HG02943 (cell line): ENCODE results near the gene MRPL23.

Experiments used
- ATAC-seq: cut with Tn5 transposase; IDR thresholded peaks from one replicate; pipeline ENCODE4 v1.9.1; 2021; ENCODE audit warnings: mild to moderate bottlenecking, low read depth, moderate library complexity; ENCODE audit not compliant: unreplicated experiment

The MRPL23 gene

GRCh38 chr11:1920909-1921573 lies 26.1 kb upstream of the MRPL23 start:
- ATAC-seq: no peak

GRCh38 chr11:1921574-1922141 lies 25.5 kb upstream of the MRPL23 start:
- ATAC-seq: no peak

GRCh38 chr11:1922481-1923081 lies 24.6 kb upstream of the MRPL23 start:
- ATAC-seq: no peak

- no peak for ATAC-seq
These were observed 23.8 kb upstream of the MRPL23 start for GRCh38 chr11:1923201-1923956.

DNA sequence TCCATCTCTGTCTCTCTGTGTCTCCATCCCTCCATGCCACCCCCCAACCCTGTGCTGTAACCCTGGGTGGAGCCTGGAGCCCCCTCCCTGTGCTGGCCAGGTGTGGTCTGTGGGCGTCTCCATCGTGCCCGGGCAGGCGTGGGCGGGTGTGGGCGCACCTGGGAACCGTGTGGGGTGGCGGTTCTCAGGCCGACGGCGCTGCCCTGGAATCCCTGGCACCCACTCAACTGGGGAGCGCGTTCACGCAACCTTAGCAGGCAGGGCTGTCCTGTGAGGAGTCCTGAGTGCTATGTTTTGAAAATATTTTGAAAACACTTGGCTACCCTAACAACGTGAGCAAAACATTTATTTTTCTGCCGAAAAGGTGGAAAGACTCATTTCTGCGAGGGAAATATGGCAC lies 23.0 kb upstream of the MRPL23 start:
- no peak for ATAC-seq

- no peak for ATAC-seq
These were observed 22.3 kb upstream of the MRPL23 start for GRCh38 chr11:1924646-1925372.

- ATAC-seq: no peak
These were observed 21.6 kb upstream of the MRPL23 start for GRCh38 chr11:1925373-1926155.

GRCh38 chr11:1926156-1927025 lies 20.7 kb upstream of the MRPL23 start:
- ATAC-seq: no peak

GRCh38 chr11:1927026-1927847 lies 19.9 kb upstream of the MRPL23 start:
- no peak for ATAC-seq

DNA sequence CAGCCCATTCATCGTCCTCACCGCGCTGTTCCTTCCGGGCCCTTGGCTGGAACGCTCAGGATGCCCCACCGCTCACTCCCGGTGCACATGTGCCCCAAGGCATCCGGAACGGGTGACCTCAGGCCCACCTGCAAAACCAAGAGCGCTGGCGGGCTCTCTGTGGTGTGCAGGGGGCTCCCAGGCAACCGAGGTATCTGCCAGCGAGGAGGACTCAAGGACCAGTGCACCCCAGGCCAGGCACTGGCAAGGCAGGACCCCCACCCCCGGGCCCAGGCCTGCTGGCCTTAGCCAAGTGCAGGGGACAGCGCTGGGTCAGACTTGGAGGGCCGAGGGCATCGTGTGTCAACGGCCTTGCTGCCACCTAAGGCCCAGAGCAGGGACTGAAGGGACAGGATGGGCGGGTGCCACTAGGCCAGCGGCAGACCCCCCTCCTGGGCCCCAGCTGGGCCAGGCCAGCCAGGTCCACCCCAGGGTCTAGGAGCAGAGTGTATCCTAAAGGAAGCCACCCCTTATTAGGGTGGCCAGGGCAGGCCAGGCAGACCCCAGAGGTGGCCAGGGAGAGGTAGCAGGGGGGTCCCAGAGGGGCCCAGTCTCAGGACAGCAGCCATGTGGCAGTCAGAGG lies 19.2 kb upstream of the MRPL23 start:
- no peak for ATAC-seq

- ATAC-seq: no peak
These were observed 18.7 kb upstream of the MRPL23 start for GRCh38 chr11:1928470-1928890.

GRCh38 chr11:1928891-1929541 lies 18.1 kb upstream of the MRPL23 start:
- ATAC-seq: no peak

DNA sequence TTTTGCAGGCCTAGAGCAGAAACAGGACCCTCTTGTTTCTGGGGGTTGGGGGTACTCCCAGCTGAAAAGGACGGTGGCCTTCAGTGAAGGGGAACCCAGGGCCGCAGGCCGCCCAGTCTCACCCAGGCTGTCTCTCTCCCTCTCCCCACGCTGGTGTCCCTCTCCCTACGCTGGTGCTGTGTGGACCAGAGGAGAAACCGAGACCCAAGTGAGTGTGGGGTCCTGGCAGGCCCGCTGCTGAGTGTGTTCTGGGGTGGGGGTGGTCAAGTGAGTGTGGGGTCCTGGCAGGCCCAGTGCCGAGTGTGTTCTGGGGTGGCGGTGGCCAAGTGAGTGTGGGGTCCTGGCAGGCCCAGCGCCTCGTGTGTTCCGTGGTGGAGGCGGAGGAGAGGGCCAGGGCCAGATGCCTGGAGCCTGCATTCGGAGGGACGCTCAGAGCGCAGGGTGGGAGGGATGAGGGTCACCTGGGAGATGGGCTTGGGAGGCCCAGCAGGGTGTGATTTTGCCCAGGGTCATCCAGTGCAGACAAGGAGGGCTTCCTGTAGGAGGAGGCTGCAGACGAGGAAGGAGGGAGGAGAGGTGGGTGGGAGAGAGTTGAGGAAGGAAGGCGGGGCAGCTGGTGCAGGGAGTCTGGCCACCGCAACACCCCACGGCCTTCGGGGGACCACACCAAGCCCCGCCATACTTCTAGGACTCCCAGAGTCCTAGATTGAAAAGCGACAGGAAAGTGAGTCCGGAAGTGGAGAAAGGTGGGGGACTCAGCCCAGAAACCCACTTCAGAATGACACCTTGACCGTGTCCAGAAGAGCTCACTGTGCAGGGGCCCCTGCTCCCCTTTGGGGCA lies 17.3 kb upstream of the MRPL23 start:
- ATAC-seq: no peak

DNA sequence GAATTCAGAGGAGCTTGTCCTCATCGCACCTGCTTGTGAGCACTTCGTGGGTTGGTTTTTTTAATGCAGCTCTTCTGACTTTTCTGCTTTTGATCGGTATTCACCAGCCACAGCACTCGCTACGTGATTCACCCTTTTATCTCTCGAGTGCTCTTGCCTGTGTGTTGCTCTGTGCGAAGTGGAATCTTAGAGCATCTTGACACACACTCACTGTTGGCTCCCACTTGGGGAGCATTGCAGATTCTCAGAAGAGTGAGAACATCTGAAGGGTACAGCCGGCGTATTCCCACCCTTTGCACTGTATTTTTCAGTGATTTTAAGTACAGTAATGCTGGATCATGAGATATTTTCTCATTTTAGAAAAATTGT lies 16.7 kb upstream of the MRPL23 start:
- no peak for ATAC-seq

- ATAC-seq: no peak
These were observed 15.6 kb upstream of the MRPL23 start for GRCh38 chr11:1931341-1932104.

DNA sequence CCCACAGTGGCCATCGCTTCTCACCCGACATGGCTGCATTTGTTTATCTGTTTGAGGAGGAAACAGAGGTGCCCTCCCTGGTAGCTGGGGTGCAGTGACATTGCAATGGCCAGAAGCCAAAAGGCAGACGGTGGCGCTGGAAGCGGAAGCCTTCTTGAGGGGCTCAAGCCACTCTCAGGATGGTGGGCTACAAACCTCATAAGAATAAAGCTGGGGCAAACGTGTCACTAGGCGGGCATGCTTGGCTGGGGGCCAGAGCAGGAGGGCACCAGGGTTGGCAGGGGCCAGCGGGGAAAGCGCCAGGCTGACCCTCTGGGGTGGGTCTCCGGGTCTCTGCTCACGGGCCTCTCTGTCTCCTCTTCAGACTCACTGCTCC lies 15.0 kb upstream of the MRPL23 start:
- ATAC-seq: no peak
